ENCODE measurements around the gene TBC1D7.
A peak's percentile ranks its signal among the peaks of the same experiment; 100 is the strongest.
"Not testable (repeated sequence)": the region's sequence is repeated elsewhere in the genome, so short reads cannot be mapped to it uniquely, and the experiment has no call there.

Gene TBC1D7

DNA sequence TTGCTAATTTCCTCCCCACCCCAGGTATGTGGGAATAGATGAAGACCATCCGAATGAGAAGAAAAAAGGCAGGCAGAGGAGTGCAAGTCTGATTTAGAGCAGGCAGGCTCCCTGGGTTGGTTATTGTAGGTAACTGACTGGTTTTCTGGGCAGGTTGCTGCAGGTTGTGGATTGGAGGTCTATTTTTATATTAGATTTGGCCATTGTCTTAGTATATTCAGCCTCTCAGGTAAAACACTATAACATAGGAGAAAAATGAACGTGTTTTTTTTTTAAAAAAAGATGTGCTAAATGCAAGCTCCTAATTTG lies 492 bp upstream of the TBC1D7 start:
- no peaks in the 10 kb centered on the region for H3K79me1 ChIP-seq (replicated peaks; ENCODE audit: low read length, poor library complexity, severe bottlenecking)
- no peak overlapping the region for H2BK12ac ChIP-seq (ENCODE audit: low read length in 2 of 2)
- peak overlapping the region; percentile 9 to 91 for H3K18ac ChIP-seq (ENCODE audit: low read depth in 1 of 2, low read length in 2 of 2)
- no peak overlapping the region for H2BK120ac ChIP-seq (ENCODE audit: low read depth, low read length)
- H3K9ac ChIP-seq (ENCODE audit: low read length), result peak overlapping the region; percentile 95
- no peak overlapping the region for H2BK15ac ChIP-seq (ENCODE audit: low read depth, poor library complexity, severe bottlenecking)
- WGBS, result 0% methylated on average over 1 of the region's 2 CpGs
- no peak overlapping the region for H3K14ac ChIP-seq (ENCODE audit: low read length in 2 of 2)
- peak overlapping the region; percentile 72 for H3K4me2 ChIP-seq (ENCODE audit: low read length, poor library complexity, severe bottlenecking)
- no peak overlapping the region for H3K23ac ChIP-seq (ENCODE audit: low read length in 2 of 2)
- peak overlapping the region; percentile 97 for H3K4me3 ChIP-seq (ENCODE audit: insufficient read depth in 1 of 2, low read depth in 1 of 2, low read length in 2 of 2)
- H2BK5ac ChIP-seq (ENCODE audit: low read depth, low read length, poor library complexity, severe bottlenecking), result no peak overlapping the region
- H2AFZ ChIP-seq (ENCODE audit: low read depth, low read length), result no peak overlapping the region
- H3K36me3 ChIP-seq (ENCODE audit: control insufficient read depth in 1 of 2, insufficient read depth in 2 of 2, low read depth in 1 of 2, low read length in 2 of 2), result peaks cover 0 to 19% of the 10 kb centered on the region in 2 experiments
- H4K91ac ChIP-seq (ENCODE audit: low read length), result no peak overlapping the region
- no peak overlapping the region for H2AK5ac ChIP-seq (ENCODE audit: low read length, severe bottlenecking)
- no peaks in the 10 kb centered on the region for H3K9me3 ChIP-seq (ENCODE audit: control insufficient read depth, low read length)
- peaks cover 1% of the 10 kb centered on the region for H3K4me1 ChIP-seq (ENCODE audit: control insufficient read depth, insufficient read depth, low read depth, low read length)
- H4K8ac ChIP-seq (ENCODE audit: low read length), result peak overlapping the region; percentile 79
- DNase-seq, result no peak
- H3K27me3 ChIP-seq (ENCODE audit: control insufficient read depth in 1 of 2, insufficient read depth in 1 of 2, low read length in 2 of 2), result no peaks in the 10 kb centered on the region
- H3K27ac ChIP-seq (ENCODE audit: low read length, poor library complexity, severe bottlenecking), result no peak overlapping the region
- H3K4ac ChIP-seq (ENCODE audit: low read depth in 1 of 2, low read length in 2 of 2), result peak overlapping the region in 1 of 2 experiments; percentile 90

DNA sequence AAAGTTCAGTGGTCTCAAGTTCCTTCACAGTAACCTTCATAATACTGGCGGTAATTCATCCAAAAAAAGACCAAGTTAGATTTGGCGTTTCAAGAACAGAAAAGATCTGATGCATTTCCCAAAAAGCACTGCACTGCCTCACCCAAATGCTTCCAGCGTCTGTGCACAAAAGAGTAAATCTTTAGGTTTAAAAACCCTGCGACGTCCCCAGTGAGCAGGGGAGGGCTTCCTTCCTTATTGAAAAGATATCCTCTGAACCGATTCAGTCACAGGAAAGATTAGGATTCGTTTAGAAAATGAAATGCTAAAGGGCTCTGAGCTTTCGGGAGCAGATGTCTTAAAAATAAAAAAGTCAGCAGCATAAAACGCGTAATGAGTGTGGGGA lies 654 bp downstream of the TBC1D7 start:
- Histone ChIP-seq H3K9me3 (ENCODE audit: control insufficient read depth, low read length) (no peaks in the 10 kb centered on the region), H3K23ac (ENCODE audit: low read length in 2 of 2) (no peak overlapping the region), H3K18ac (ENCODE audit: low read depth in 1 of 2, low read length in 2 of 2) (peak overlapping the region in 1 of 2 experiments; percentile 5), H3K79me1 (replicated peaks; ENCODE audit: low read length, poor library complexity, severe bottlenecking) (peaks cover 5% of the 10 kb centered on the region), H2BK120ac (ENCODE audit: low read depth, low read length) (no peak overlapping the region), H3K9ac (ENCODE audit: low read length) (peak overlapping the region; percentile 95), H3K14ac (ENCODE audit: low read length in 2 of 2) (no peak overlapping the region), H3K36me3 (ENCODE audit: control insufficient read depth in 1 of 2, insufficient read depth in 2 of 2, low read depth in 1 of 2, low read length in 2 of 2) (peaks cover 3 to 27% of the 10 kb centered on the region in 2 experiments), H3K27me3 (ENCODE audit: control insufficient read depth in 1 of 2, insufficient read depth in 1 of 2, low read length in 2 of 2) (no peaks in the 10 kb centered on the region), H4K91ac (ENCODE audit: low read length) (no peak overlapping the region), H3K4me3 (ENCODE audit: insufficient read depth in 1 of 2, low read depth in 1 of 2, low read length in 2 of 2) (peak overlapping the region; percentile 28 to 97), H2AFZ (ENCODE audit: low read depth, low read length) (no peak overlapping the region), H3K4me1 (ENCODE audit: control insufficient read depth, insufficient read depth, low read depth, low read length) (peaks cover 1% of the 10 kb centered on the region), H3K4me2 (ENCODE audit: low read length, poor library complexity, severe bottlenecking) (peak overlapping the region; percentile 92), H2BK12ac (ENCODE audit: low read length in 2 of 2) (no peak overlapping the region), H3K27ac (ENCODE audit: low read length, poor library complexity, severe bottlenecking) (no peak overlapping the region), H2BK5ac (ENCODE audit: low read depth, low read length, poor library complexity, severe bottlenecking) (no peak overlapping the region), H3K4ac (ENCODE audit: low read depth in 1 of 2, low read length in 2 of 2) (peak overlapping the region in 1 of 2 experiments; percentile 12), H2BK15ac (ENCODE audit: low read depth, poor library complexity, severe bottlenecking) (no peak overlapping the region), H2AK5ac (ENCODE audit: low read length, severe bottlenecking) (no peak overlapping the region), H4K8ac (ENCODE audit: low read length) (no peak overlapping the region)
- WGBS, result under 1% methylated on average over 10 of the region's 10 CpGs
- DNase-seq, result no peak

DNA sequence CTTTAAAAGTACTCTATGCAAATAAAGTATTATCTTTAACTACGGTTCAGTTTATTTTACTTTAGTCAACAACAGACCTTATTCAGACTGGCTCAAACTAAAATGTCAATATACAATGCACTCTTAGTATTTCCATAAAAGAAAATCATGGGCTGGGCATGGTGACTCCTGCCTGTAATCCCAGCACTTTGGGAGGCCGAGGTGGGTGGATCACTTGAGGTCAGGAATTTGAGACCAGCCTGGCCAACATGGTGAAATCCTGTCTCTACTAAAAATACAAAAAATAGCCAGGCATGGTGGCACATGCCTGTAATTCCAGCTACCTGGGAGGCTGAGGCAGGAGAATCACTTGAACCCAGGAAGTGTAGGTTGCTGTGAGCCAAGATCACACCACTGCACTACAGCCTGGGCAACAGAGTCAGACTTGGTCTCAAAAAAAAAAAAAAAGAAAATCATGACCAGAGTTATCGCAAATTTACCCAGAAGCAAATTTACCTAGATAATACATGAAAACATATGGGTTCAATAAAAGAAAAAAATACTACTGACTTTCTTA lies 2.2 kb downstream of the TBC1D7 start:
- not testable (repeated sequence) for DNase-seq; H4K8ac ChIP-seq (ENCODE audit: low read length); H3K9ac ChIP-seq (ENCODE audit: low read length); H2BK12ac ChIP-seq (ENCODE audit: low read length in 2 of 2); H3K14ac ChIP-seq (ENCODE audit: low read length in 2 of 2); H3K4me1 ChIP-seq (ENCODE audit: control insufficient read depth, insufficient read depth, low read depth, low read length); H3K23ac ChIP-seq (ENCODE audit: low read length in 2 of 2); H3K27ac ChIP-seq (ENCODE audit: low read length, poor library complexity, severe bottlenecking); H3K4me3 ChIP-seq (ENCODE audit: insufficient read depth in 1 of 2, low read depth in 1 of 2, low read length in 2 of 2); H4K91ac ChIP-seq (ENCODE audit: low read length); H3K27me3 ChIP-seq (ENCODE audit: control insufficient read depth in 1 of 2, insufficient read depth in 1 of 2, low read length in 2 of 2); H2AK5ac ChIP-seq (ENCODE audit: low read length, severe bottlenecking); H2BK120ac ChIP-seq (ENCODE audit: low read depth, low read length); H3K9me3 ChIP-seq (ENCODE audit: control insufficient read depth, low read length); H3K18ac ChIP-seq (ENCODE audit: low read depth in 1 of 2, low read length in 2 of 2); H2BK15ac ChIP-seq (ENCODE audit: low read depth, poor library complexity, severe bottlenecking); H3K4me2 ChIP-seq (ENCODE audit: low read length, poor library complexity, severe bottlenecking); H2BK5ac ChIP-seq (ENCODE audit: low read depth, low read length, poor library complexity, severe bottlenecking); H3K4ac ChIP-seq (ENCODE audit: low read depth in 1 of 2, low read length in 2 of 2); H2AFZ ChIP-seq (ENCODE audit: low read depth, low read length)
- H3K79me1 ChIP-seq (replicated peaks; ENCODE audit: low read length, poor library complexity, severe bottlenecking), result peaks cover 12% of the 10 kb centered on the region
- WGBS, result 88% methylated on average over 2 of the region's 3 CpGs
- peaks cover 6 to 43% of the 10 kb centered on the region in 2 experiments for H3K36me3 ChIP-seq (ENCODE audit: control insufficient read depth in 1 of 2, insufficient read depth in 2 of 2, low read depth in 1 of 2, low read length in 2 of 2)

DNA sequence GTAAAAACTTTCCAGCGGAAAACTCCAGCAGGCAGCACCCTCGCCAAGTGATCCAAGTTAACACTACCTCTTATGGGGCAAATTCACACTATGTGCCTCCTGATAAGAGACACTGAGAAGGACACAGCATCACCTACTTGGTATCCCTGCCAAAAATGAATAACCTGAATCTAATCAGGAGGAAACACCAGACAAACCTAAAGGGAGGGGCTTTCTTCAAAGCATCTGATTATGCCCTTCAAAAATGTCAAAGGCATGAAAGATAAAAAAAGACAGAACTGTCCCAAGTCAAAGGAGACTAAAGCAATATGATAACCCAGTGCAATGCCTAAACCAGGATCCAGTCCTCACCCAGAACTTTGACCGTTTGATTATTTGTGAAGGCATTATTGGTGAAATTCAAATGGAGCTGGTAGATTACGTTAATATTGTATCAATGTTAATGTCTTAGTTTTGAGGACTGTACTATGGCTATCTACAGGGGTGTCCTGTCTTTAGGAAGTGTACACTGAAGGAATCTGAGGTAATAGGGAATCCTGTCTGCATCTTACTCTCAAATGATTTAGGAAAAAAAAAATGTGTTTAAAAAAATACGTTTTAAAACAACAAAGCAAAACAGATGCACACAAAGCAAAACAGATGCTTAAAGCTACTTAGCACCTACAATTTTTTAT lies 8.3 kb downstream of the TBC1D7 start:
- no peak overlapping the region for H2AK5ac ChIP-seq (ENCODE audit: low read length, severe bottlenecking)

More for the DNA sequence above, 8.3 kb downstream of the TBC1D7 start:
- peaks cover 2% of the 10 kb centered on the region for H3K4me1 ChIP-seq (ENCODE audit: control insufficient read depth, insufficient read depth, low read depth, low read length)
- H3K23ac ChIP-seq (ENCODE audit: low read length in 2 of 2), result no peak overlapping the region
- no peak overlapping the region for H3K4ac ChIP-seq (ENCODE audit: low read depth in 1 of 2, low read length in 2 of 2)
- no peak overlapping the region for H3K14ac ChIP-seq (ENCODE audit: low read length in 2 of 2)
- no peak overlapping the region for H3K4me3 ChIP-seq (ENCODE audit: insufficient read depth in 1 of 2, low read depth in 1 of 2, low read length in 2 of 2)
- no peak overlapping the region for H2BK5ac ChIP-seq (ENCODE audit: low read depth, low read length, poor library complexity, severe bottlenecking)
- H3K4me2 ChIP-seq (ENCODE audit: low read length, poor library complexity, severe bottlenecking), result no peak overlapping the region
- no peak overlapping the region for H2AFZ ChIP-seq (ENCODE audit: low read depth, low read length)
- no peak overlapping the region for H3K27ac ChIP-seq (ENCODE audit: low read length, poor library complexity, severe bottlenecking)
- no peak overlapping the region for H4K8ac ChIP-seq (ENCODE audit: low read length)
- no peak overlapping the region for H3K9ac ChIP-seq (ENCODE audit: low read length)
- no peaks in the 10 kb centered on the region for H3K27me3 ChIP-seq (ENCODE audit: control insufficient read depth in 1 of 2, insufficient read depth in 1 of 2, low read length in 2 of 2)
- H2BK120ac ChIP-seq (ENCODE audit: low read depth, low read length), result no peak overlapping the region
- DNase-seq, result no peak
- H3K18ac ChIP-seq (ENCODE audit: low read depth in 1 of 2, low read length in 2 of 2), result no peak overlapping the region
- H3K9me3 ChIP-seq (ENCODE audit: control insufficient read depth, low read length), result no peaks in the 10 kb centered on the region
- no peak overlapping the region for H2BK15ac ChIP-seq (ENCODE audit: low read depth, poor library complexity, severe bottlenecking)
- H3K36me3 ChIP-seq (ENCODE audit: control insufficient read depth in 1 of 2, insufficient read depth in 2 of 2, low read depth in 1 of 2, low read length in 2 of 2), result peaks cover 34 to 93% of the 10 kb centered on the region in 2 experiments
- H4K91ac ChIP-seq (ENCODE audit: low read length), result no peak overlapping the region
- H2BK12ac ChIP-seq (ENCODE audit: low read length in 2 of 2), result no peak overlapping the region
- 95% methylated on average over 4 of the region's 5 CpGs for WGBS
- peaks cover 22% of the 10 kb centered on the region for H3K79me1 ChIP-seq (replicated peaks; ENCODE audit: low read length, poor library complexity, severe bottlenecking)
